HG03095 (cell line): Measurements from ENCODE around the gene KCNMB2.

Source experiments
- ATAC-seq: cut with Tn5 transposase; IDR thresholded peaks from one replicate; pipeline ENCODE4 v1.9.1; 2021; ENCODE audit warnings: moderate library complexity; ENCODE audit not compliant: unreplicated experiment

KCNMB2 gene

DNA sequence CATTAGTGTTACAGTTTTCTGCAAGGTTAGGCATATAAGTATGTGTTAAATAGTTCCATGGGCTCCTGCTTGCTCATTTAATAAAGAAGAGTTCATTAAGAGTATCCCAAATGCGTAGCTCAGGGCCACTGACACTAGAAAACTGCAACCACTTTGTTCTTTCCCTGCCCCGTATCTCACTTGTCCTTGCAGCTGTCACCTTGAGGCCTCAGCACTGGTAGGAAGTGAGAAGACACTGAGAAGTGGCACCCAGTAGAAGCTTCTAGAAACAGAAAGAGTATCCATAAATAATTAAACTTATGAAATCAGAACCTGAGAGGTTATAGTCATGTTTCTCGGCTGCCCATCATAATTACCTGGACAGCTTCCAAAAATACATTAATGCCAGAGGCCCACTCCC lies 266.0 kb downstream of the KCNMB2 start:
- no peak for ATAC-seq

GRCh38 chr3:178802993-178803693 lies 266.9 kb downstream of the KCNMB2 start:
- ATAC-seq: no peak

DNA sequence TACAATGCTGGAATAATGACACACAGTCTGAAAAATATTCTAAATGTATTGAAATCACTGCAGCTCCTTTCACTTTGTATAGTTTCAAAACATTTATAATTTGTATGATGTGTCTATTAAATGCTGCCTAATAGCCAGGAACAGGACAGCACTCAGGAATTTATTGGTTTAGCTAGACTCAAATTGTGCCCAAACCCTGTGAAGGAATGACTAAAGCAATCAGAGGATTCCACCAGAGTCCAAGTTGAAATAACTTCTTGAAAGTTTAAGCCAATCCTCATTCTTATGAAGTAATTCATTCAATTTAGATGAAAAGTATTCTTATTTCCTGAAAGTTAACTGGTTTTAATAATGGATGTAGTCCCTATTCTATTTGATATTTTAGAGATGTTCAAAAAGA lies 268.4 kb downstream of the KCNMB2 start:
- ATAC-seq: no peak

DNA sequence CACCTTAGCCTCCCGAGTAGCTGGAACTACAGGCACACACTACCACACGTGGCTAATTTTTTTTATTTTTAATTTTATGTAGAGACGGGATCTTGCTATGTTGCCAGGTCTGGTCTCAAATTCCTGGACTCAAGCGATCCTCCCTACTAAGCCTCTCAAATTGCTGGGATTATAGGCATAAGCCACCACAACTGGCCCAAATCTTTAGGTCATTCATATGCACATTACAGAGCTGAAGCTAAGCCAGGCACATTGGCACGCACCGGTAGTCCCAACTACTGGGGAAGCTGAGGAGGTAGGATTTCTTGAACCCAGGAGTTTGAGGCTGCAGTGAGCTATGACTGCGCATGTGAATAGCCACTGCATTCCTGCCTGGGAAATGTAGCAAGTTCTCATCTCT lies 269.5 kb downstream of the KCNMB2 start:
- no peak for ATAC-seq

GRCh38 chr3:178806651-178807050 lies 270.4 kb downstream of the KCNMB2 start:
- ATAC-seq: no peak

GRCh38 chr3:178807694-178808093 lies 271.5 kb downstream of the KCNMB2 start:
- no peak for ATAC-seq

- no peak for ATAC-seq
Observed at GRCh38 chr3:178808748-178809147, 272.5 kb downstream of the KCNMB2 start.

GRCh38 chr3:178810181-178810580 lies 273.9 kb downstream of the KCNMB2 start:
- no peak for ATAC-seq

DNA sequence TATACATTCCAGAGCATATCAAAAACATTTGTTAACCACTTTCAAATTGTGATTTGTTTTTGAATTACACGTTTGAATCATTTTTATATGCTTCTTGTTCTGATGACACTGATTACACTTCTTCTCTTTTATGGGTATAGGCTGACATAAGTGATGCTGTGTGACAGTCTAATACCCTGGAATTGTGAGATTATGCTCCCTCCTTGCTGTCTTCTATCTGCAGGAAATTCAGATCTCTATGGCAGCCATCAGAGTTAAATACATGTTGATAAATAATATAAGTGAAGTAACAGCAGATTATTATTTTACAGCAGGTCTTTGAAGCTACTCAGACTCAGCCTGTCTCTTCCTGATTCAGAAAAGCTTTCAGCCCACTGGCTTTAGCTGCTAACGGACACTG lies 286.5 kb downstream of the KCNMB2 start:
- no peak for ATAC-seq

DNA sequence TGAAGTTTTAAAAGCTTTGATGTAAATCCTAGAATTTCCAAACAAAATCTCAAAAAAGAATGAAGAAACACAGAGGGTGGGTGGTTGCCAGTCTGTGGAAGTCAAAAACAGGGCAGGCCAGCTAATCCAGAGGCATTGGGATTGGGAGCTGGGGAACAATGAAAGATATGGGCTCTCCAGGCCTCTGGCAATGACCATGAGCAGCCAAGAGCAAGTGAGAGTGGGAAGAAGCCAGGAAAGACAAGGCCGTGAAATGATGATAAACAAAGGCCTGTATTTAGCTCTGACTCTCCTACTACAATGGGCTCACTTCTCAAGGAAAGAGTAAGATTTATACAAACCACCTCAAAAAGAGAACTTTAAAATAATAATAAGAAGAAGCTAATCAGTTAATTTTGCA lies 286.9 kb downstream of the KCNMB2 start:
- no peak for ATAC-seq

DNA sequence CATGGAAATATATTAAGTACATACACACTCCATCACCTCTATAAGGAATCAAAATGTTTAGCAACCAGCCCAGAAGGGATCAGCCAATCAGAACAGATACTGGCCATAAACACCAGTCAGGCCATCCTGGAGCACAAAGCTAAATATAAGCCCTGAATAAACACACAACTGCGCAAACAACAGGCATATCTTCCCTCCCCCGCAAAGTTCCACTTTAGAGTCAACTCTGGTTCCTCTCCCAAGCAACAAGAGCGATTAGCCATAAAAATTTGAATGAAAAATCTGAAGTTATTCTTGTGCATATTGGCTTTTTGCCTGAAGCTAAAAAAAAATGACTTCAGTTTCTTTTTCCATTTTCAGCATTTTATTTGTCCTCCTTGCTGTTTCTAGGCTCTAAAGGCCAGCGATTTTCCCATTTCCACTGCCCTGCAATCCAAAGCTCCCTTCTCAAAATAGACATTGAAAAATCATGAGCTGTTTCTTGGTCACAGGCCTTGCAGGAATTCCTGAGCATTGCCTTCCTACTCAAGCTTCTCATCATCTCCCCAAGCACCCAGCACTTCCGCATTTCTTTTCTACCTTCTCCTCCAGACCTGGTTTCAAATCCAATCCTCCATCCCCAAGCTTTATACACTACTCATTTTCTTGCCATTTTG lies 287.5 kb downstream of the KCNMB2 start:
- no peak for ATAC-seq

DNA sequence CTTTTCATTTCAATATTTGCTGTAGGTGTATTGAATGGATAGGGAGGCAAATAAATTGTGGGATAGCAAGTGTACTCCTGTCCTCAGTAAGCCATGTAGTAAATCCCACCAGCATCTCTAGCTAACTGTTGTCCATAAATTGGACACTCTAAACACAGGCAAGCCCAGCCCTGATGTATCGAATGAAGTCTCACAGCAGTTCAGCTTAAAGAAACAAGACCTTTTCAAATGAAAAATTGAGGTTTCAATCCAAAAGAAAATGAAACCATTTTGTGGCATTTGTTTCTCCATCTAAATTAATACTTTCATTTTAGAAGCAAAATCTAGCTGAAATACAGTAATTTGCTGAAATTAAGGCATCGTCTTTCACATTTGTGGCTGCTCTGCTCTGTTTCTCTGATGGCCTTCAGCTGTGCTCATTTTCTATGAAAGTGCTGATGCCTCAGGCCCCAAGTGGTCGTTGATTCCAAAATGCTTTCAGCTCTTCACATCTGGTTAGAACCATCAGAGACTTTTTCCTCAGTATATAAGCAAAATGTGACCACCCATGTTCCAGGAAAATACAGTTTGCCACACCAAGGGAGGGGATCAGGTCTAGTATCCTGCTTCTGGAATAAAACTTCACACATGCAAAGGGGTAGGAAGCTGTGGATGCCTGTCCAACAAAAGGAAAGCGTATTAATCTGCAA lies 290.3 kb downstream of the KCNMB2 start:
- ATAC-seq: peak; percentile 54

GRCh38 chr3:178827285-178827856 lies 291.1 kb downstream of the KCNMB2 start:
- no peak for ATAC-seq

DNA sequence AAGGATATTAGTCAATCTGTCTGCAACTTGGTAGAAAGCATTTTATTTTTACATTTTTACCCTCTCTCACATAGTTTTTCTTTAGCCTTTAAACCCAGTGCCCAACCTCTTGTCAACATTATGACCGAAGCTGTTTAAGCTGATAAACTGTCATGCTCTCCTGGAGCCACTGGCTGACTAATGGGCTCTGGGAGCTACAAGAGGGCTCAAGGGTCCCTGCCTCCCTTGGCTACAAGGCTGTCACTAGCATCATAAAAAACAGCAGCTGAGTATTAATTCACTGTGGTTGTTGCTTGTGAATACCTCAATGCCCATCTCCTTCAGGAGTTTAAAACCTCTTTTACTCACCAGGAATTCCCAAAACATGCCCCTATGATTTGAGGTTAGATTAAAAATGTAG lies 297.5 kb downstream of the KCNMB2 start:
- ATAC-seq: no peak

DNA sequence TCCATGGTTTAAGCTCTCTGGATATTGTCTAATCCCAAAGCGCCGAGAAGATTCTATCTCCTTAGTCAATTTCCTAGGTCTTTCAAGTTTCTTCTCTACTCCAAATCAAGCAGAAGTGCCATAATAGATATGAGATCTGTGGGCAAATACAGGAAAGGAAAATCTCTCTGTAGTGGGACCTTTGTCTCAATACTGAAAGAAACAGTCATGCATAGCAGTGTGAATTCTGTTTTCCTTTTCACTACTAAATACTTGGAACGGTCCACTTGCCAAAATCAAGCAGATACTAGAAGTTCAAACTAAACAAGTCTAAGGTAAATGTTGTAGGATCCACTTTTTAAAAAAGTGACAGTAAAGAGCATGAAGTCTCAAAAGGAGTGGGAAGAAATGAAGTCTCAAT lies 298.8 kb downstream of the KCNMB2 start:
- no peak for ATAC-seq

DNA sequence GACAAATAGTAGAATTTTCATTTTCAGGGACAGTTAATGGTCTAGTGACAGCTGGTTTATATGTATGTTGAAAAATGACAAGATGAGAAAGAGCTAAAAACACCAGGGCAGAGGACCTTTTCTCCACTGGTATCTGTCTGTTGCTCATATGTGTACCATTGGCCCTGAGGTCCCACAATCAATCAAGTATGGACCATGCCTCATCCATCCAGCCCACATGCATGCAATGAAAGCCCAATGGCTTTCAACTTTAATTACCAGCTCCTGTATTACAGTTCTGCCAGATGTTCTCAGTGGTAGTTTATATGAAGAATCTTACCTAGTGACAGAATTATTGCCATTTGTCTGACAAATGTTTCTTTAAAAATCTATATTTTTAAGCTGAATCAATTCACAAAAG lies 301.3 kb downstream of the KCNMB2 start:
- no peak for ATAC-seq

- no peak for ATAC-seq
Observed at GRCh38 chr3:178840586-178840985, 304.4 kb downstream of the KCNMB2 start.

DNA sequence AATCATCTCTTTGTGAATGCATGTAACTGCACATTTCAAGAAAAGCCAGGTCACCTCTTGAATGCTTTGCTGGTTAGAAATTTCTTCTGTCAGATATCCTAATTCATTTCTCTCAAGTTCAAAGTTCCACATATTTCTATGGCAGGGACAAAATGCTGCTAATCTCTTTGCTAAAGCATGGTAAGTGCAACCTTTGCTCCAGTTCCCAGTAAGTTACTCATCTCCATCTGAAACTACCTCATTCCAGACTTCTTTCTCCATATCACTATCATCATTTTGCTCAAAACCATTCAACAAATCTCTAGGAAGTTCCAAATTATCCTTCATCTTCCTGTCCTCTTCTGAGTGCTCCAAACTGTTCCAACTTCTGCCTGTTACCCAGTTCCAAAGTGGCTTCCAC lies 304.8 kb downstream of the KCNMB2 start:
- ATAC-seq: no peak

- no peak for ATAC-seq
Observed at GRCh38 chr3:178844916-178845315, 308.7 kb downstream of the KCNMB2 start.

DNA sequence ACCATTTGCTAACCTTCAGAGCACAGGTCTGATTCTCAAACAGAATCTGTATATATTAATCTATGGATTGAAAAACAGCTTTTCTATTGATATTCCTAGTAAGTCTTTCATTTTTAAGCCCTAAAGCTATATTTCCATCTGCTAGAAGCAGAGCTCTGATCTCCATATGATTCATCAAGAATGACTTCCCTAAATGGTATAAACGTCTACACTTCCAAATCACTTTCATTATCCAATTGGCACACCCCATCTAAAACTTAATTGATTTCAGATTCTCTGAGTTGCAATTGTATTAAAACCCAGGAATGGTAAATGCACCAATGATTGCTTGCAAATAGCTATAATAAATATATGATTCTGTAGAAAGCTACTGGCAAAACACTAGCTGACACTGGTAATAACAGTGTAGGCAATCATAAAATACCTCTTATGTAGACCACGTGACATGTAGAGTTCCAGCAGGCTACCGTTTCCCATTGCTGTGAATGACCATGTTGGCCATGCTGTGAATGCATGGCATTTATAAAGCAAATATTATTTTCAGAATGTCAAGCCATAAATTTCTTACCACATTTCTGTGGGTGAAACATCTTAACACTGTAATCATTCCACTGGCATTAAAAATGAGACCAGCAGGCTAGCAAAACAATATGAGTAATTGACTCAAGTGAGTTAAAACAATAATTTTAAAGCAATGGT lies 309.3 kb downstream of the KCNMB2 start:
- ATAC-seq: no peak

DNA sequence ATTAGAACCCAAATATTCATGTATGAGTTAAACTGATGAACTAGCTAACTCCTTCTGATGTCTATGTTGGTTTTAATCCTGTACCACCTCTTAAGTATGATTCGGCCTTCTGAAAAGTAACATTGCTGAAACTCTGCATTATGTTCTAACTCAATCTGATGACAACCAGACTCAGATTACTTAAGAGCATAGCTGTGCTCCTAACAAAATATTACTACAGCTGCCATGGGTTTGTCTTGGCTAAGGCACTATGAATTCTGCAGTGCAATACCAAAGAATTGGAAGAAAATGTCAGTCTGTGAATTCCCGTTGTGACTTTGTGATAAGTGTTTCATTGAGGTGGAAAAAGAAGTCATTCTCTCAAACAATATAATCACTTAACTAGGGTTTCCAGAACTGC lies 311.0 kb downstream of the KCNMB2 start:
- ATAC-seq: no peak
